K562 (cell line): Measurements from ENCODE around the gene AGR2. TPM values are rescaled to one million over a fixed set of nuclear protein-coding genes. Genes with fewer than 3 reads are reported as not detected.

Source experiments
- ATAC-seq: fragments of 200-7000 bp; cut with Tn5 transposase; 3 replicates; pipeline ENCODE4 v1.9.1; 2020; ENCODE audit warnings: moderate library complexity
- BruUV-seq: library from RNA; stranded (reverse); fragments of 400-500 nt; replicated peaks from 2 replicates; lab custom pipeline; 2021; lab: Mats Ljungman, UMichigan
- CTCF ChIA-PET: fragments of 300-600 bp; formaldehyde crosslinking; extraction: SDS; loops from one replicate; lab custom pipeline; 2021; ENCODE audit warnings: low intra/inter-chr PET ratio; lab: Yijun Ruan, JAX
- POLR2A ChIA-PET: fragments of 300-600, 350-650 bp; sonication (Branson Sonifier 250); formaldehyde crosslinking; extraction: SDS; loops from one replicate; lab custom pipeline; 2021; ENCODE audit warnings: antibody characterized with exemption, inconsistent platforms; lab: Yijun Ruan, JAX
- DNase-seq, 4 experiments: peaks; one replicate each; pipeline versions ENCODE4 v3.0.0 to v3.0.0-alpha.2; 2011 to 2018; ENCODE audit warnings: low spot score in 3 of 4, mixed read lengths in 3 of 4; ENCODE audit errors: extremely low read depth in 1 of 4
- FAIRE-seq: peaks from 2 replicates; lab custom pipeline; 2011; peaks lifted over from hg19 to GRCh38; lab: Jason Lieb, UNC
- H2AFZ ChIP-seq: 2 replicates; pipeline ENCODE4 v1.6.0; 2011; ENCODE audit warnings: low read depth, low read length, control low read depth, inconsistent platforms
- H3K27ac ChIP-seq: fragments of 200-600 bp; 3 replicates; pipeline ENCODE4 v1.8.0; 2011; ENCODE audit warnings: low read depth, mild to moderate bottlenecking, control low read depth, inconsistent platforms, low read length, moderate library complexity, mixed read lengths; ENCODE audit errors: extremely low read depth
- H3K27me3 ChIP-seq, 2 experiments: fragments of 300-600 bp in 1 of 2; 2 replicates in 1 of 2; 3 replicates in 1 of 2; pipeline versions ENCODE4 v1.6.0 to v1.8.0; 2011; ENCODE audit warnings: inconsistent platforms in 2 of 2, low read length in 2 of 2, mild to moderate bottlenecking in 1 of 2, mixed read lengths in 1 of 2, moderate library complexity in 1 of 2; ENCODE audit not compliant: control insufficient read depth in 2 of 2, insufficient read depth in 2 of 2
- H3K36me3 ChIP-seq: fragments of 300-600 bp; 3 replicates; pipeline ENCODE4 v1.8.0; 2011; ENCODE audit warnings: mild to moderate bottlenecking, low read length, inconsistent platforms; ENCODE audit not compliant: control insufficient read depth, insufficient read depth
- H3K4me1 ChIP-seq, 2 experiments: fragments of 200-600 bp in 1 of 2; replicated peaks in 1 of 2; 2 replicates in 1 of 2; 3 replicates in 1 of 2; pipeline versions ENCODE4 v1.5.1 to v1.8.0; 2011; ENCODE audit warnings: inconsistent platforms in 2 of 2, low read length in 2 of 2, mild to moderate bottlenecking in 1 of 2, mixed read lengths in 1 of 2, moderate library complexity in 1 of 2; ENCODE audit not compliant: control insufficient read depth in 2 of 2, insufficient read depth in 2 of 2
- H3K4me2 ChIP-seq: 2 replicates; pipeline ENCODE4 v1.6.1; 2011; ENCODE audit warnings: low read length, control low read depth, inconsistent platforms, mixed read lengths; ENCODE audit not compliant: insufficient read depth
- H3K4me3 ChIP-seq: fragments of 200-600 bp; sonication (generic), shearing (Covaris generic); 2 replicates; pipeline ENCODE4 v1.5.1; 2016; ENCODE audit warnings: control low read depth, inconsistent platforms
- H3K79me2 ChIP-seq: fragments of 200-600 bp; 3 replicates; pipeline ENCODE4 v1.8.0; 2011; ENCODE audit warnings: low read length, inconsistent platforms; ENCODE audit not compliant: control insufficient read depth, insufficient read depth
- H3K9ac ChIP-seq, 2 experiments: 2 replicates each; pipeline versions ENCODE4 v1.6.0 to v1.6.1; 2011; ENCODE audit warnings: low read depth in 2 of 2, low read length in 2 of 2, control low read depth in 1 of 2, inconsistent platforms in 1 of 2, mild to moderate bottlenecking in 1 of 2, mixed read lengths in 1 of 2; ENCODE audit not compliant: insufficient read depth in 1 of 2
- H3K9me1 ChIP-seq: one replicate; pipeline ENCODE4 v1.6.0; 2011; ENCODE audit warnings: inconsistent platforms, mild to moderate bottlenecking, low read length, moderate library complexity; ENCODE audit not compliant: control insufficient read depth, insufficient read depth
- H3K9me3 ChIP-seq: replicated peaks from 2 replicates; pipeline ENCODE4 v1.5.1; 2011; ENCODE audit warnings: low read depth, low read length, inconsistent platforms; ENCODE audit not compliant: control insufficient read depth, insufficient read depth
- H4K20me1 ChIP-seq: replicated peaks from 2 replicates; pipeline ENCODE4 v1.6.1; 2011; ENCODE audit warnings: low read length, inconsistent platforms, mixed read lengths; ENCODE audit not compliant: control insufficient read depth, insufficient read depth
- CREB1 ChIP-seq, 2 experiments: sonication (generic) in 1 of 2; formaldehyde crosslinking in 1 of 2; IDR thresholded peaks; 2 replicates each; pipeline versions ENCODE4 v1.6.1 to v1.8.0; 2012 to 2022; ENCODE audit warnings: inconsistent platforms in 1 of 2, mild to moderate bottlenecking in 1 of 2, missing genetic modification reagents in 1 of 2, moderate library complexity in 1 of 2
- FOXM1 ChIP-seq, 2 experiments: fragments of 450-650 bp in 1 of 2; sonication (generic) in 1 of 2; formaldehyde crosslinking in 1 of 2; IDR thresholded peaks; 2 replicates each; pipeline versions ENCODE4 v1.6.1 to v1.9.0; 2017 to 2022; ENCODE audit warnings: low read depth in 2 of 2, mild to moderate bottlenecking in 2 of 2, missing genetic modification reagents in 1 of 2, moderate library complexity in 1 of 2
- KAT8 ChIP-seq: fragments of 450-650 bp; IDR thresholded peaks from 2 replicates; pipeline ENCODE4 v1.6.1; 2016; ENCODE audit warnings: low read depth, mild to moderate bottlenecking
- MAZ ChIP-seq, 2 experiments: fragments of 450-650 bp in 1 of 2; sonication (generic) in 1 of 2; formaldehyde crosslinking; IDR thresholded peaks in 1 of 2; conservative IDR thresholded peaks in 1 of 2; 2 replicates each; pipeline versions ENCODE4 v1.4.0 to v1.5.0; 2020; ENCODE audit warnings: mild to moderate bottlenecking in 1 of 2, missing genetic modification reagents in 1 of 2
- MCM7 ChIP-seq, 2 experiments: fragments of 450-650 bp; IDR thresholded peaks; 2 replicates each; pipeline ENCODE4 v1.6.1; 2016 to 2018
- MYNN ChIP-seq, 2 experiments: sonication (generic); formaldehyde crosslinking in 1 of 2; IDR thresholded peaks; 2 replicates each; pipeline versions ENCODE4 v1.5.0 to v1.6.1; 2016 to 2020; ENCODE audit warnings: antibody characterized with exemption in 1 of 2, missing genetic modification reagents in 1 of 2
- NCOA2 ChIP-seq, 2 experiments: fragments of 450-650 bp; IDR thresholded peaks; 2 replicates each; pipeline ENCODE4 v1.6.1; 2018; ENCODE audit warnings: mild to moderate bottlenecking in 2 of 2, moderate library complexity in 1 of 2; ENCODE audit not compliant: partially characterized antibody in 2 of 2
- PHTF2 ChIP-seq: fragments of 250-450 bp; sonication (Bioruptor Pico); IDR thresholded peaks from 2 replicates; pipeline ENCODE4 v1.5.0; 2021; ENCODE audit warnings: mild to moderate bottlenecking
- PML ChIP-seq: IDR thresholded peaks from 2 replicates; pipeline ENCODE4 v1.6.1; 2012; ENCODE audit warnings: low read length, inconsistent platforms
- RBM15 ChIP-seq: fragments of 200-400 bp; formaldehyde crosslinking; IDR thresholded peaks from 2 replicates; pipeline ENCODE4 v1.6.1; 2018; ENCODE audit warnings: mild to moderate bottlenecking, low read length, moderate library complexity; ENCODE audit not compliant: insufficient read depth
- RFX5 ChIP-seq: IDR thresholded peaks from 2 replicates; pipeline ENCODE4 v1.6.1; 2011; ENCODE audit warnings: low read depth, mild to moderate bottlenecking, improper control_type of control experiment, low read length
- RHOXF2B ChIP-seq: fragments of 250-450 bp; sonication (Bioruptor Pico); conservative IDR thresholded peaks from 2 replicates; pipeline ENCODE4 v1.5.1; 2021
- TAF7 ChIP-seq: fragments of 450-650 bp; IDR thresholded peaks from 2 replicates; pipeline ENCODE4 v1.6.1; 2016; ENCODE audit warnings: missing genetic modification characterization, missing compliant biosample characterization
- TCF3 ChIP-seq: sonication (generic); formaldehyde crosslinking; IDR thresholded peaks from 2 replicates; pipeline ENCODE4 v1.4.0; 2020; ENCODE audit warnings: mild to moderate bottlenecking, missing genetic modification reagents
- ZEB2 ChIP-seq: fragments of 450-650 bp; IDR thresholded peaks from 2 replicates; pipeline ENCODE4 v1.6.1; 2016
- ZNF431 ChIP-seq: sonication (generic); formaldehyde crosslinking; IDR thresholded peaks from 2 replicates; pipeline ENCODE4 v1.8.0; 2022; ENCODE audit warnings: mild to moderate bottlenecking, missing genetic modification reagents
- WGBS: fragments of 100-300 bp; shearing (Covaris generic); methylation state at CpG from one replicate; pipeline ENCODE4 v1.1.6; 2016; ENCODE audit warnings: low coverage, mixed read lengths; ENCODE audit not compliant: insufficient coverage; ENCODE audit errors: missing lambda C conversion rate; 5-methylcytosine and 5-hydroxymethylcytosine counted together
- in situ Hi-C: fragments of 300-500 bp; cut with MboI; formaldehyde crosslinking; loops from 4 replicates; pipeline ENCODE4 v1.15.0; 2018; ENCODE audit warnings: inconsistent platforms, mixed read lengths
- intact Hi-C: fragments of 100-400 bp; cut with micrococcal nuclease; formaldehyde crosslinking; loops from 2 replicates; pipeline ENCODE4 v1.14.2; 2022
- polyA plus RNA-seq, 8 experiments: library from polyadenylated mRNA; depleted of rRNA in 4 of 8; stranded (reverse) in 5 of 8; unstranded in 3 of 8; fragments of >200 nt; fragmentation: Nextera tagmentation in 2 of 8; fragmentation: Illumina TruSeq in 1 of 8; extraction: Ambion mirVana in 2 of 8; extraction: Trizol in 1 of 8; gene quantifications; 2 replicates each; pipeline versions ENCODE4 v1.2.1 to v1.2.3, GENCODE V29; 2011 to 2014; ENCODE audit warnings: inconsistent platforms in 1 of 8, missing spikeins in 1 of 8
- total RNA-seq, 7 experiments: library from RNA; depleted of rRNA in 6 of 7; stranded (reverse); fragments of >200 nt in 6 of 7; fragmentation: Illumina TruSeq in 2 of 7; extraction: Trizol in 2 of 7; gene quantifications; 2 replicates each; pipeline versions ENCODE4 v1.2.1 to v1.2.3, GENCODE V29; 2011 to 2021; ENCODE audit warnings: low replicate concordance in 1 of 7

AGR2 gene
- total and polyA plus RNA-seq, 9 of the 15 experiments (the other 6 are each of a cell fraction or from before 2014, with no cell fraction given) = 0.66 TPM; not detected in 8

- WGBS = 53% methylated on average over 2 of the region's 2 CpGs
- no TSS peak for BruUV-seq
- POLR2A ChIA-PET = no interaction called here
- intact Hi-C loops (no loop called here), in situ Hi-C loops (no loop called here)
- DNase-seq = no peak
- Histone ChIP-seq H3K4me2 (no peak overlapping the region), H3K4me1 (no peaks in the 10 kb centered on the region), H3K9me1 (no peaks in the 10 kb centered on the region), H3K27me3 (no peaks in the 10 kb centered on the region), H3K36me3 (peaks cover 7% of the 10 kb centered on the region; the same call in 2 of the 3 replicates), H4K20me1 (no peaks in the 10 kb centered on the region), H3K9me3 (no peaks in the 10 kb centered on the region), H3K79me2 (no peaks in the 10 kb centered on the region), H2AFZ (no peak overlapping the region), H3K4me3 (no peak overlapping the region)
- no peak for FAIRE-seq
- CTCF ChIA-PET = no interaction called here
- no peak for ATAC-seq
- TF ChIP-seq ZEB2 (no peak), KAT8 (no peak), TAF7 (tag) (no peak), RBM15 (no peak), MYNN (IDR thresholded peaks at IDR 0.05) (no peak), MYNN (CRISPR knock-in tag; IDR thresholded peaks at IDR 0.05) (no peak), MAZ (CRISPR knock-in tag; conservative IDR thresholded peaks at IDR 0.05 in 1 of 2, IDR thresholded peaks at IDR 0.05 in 1 of 2) (no peak), FOXM1 (IDR thresholded peaks at IDR 0.05; ENCODE audit: low read depth) (no peak), FOXM1 (CRISPR knock-in tag; IDR thresholded peaks at IDR 0.05; ENCODE audit: low read depth) (no peak), ZNF431 (CRISPR knock-in tag) (no peak), PML (no peak), PHTF2 (CRISPR knock-in tag) (no peak), MCM7 (IDR thresholded peaks at IDR 0.05) (no peak), TCF3 (CRISPR knock-in tag) (no peak), CREB1 (IDR thresholded peaks at IDR 0.05) (no peak), CREB1 (CRISPR knock-in tag; IDR thresholded peaks at IDR 0.05) (no peak), RHOXF2B (no peak), RFX5 (no peak), NCOA2 (IDR thresholded peaks at IDR 0.05; ENCODE audit: partially characterized antibody in 2 of 2) (no peak)
- TF ChIP-seq, all 486 proteins: peak for 0
- no peak overlapping the region for H3K27ac ChIP-seq
- H3K9ac ChIP-seq = no peak overlapping the region
Observed at GRCh38 chr7:16785846-16786245, 19.0 kb downstream of the AGR2 start.
